Activated naive CD4-positive, alpha-beta T cell treated with anti-CD3 and anti-CD28 coated beads for 36 hours (primary cell): ENCODE results near the gene TMEM213. TPM values are rescaled to one million over a fixed set of nuclear protein-coding genes. Genes with fewer than 3 reads are reported as not detected.

ENCODE experiments used
- CTCF ChIA-PET: fragments of 350-600 bp; sonication (Branson Sonifier 250); formaldehyde crosslinking; loops from one replicate; lab custom pipeline; 2021; ENCODE audit warnings: antibody characterized with exemption; lab: Charles Lee
- DNase-seq: peaks from one replicate; pipeline ENCODE4 v3.0.0-alpha.2; 2020
- H3K27ac Mint-ChIP-seq: one replicate; pipeline ENCODE4 v1.8.0; 2021; ENCODE audit warnings: mild to moderate bottlenecking, mixed read lengths
- H3K27me3 Mint-ChIP-seq: one replicate; pipeline ENCODE4 v1.8.0; 2021; ENCODE audit warnings: low read depth, mixed read lengths
- H3K36me3 Mint-ChIP-seq: one replicate; pipeline ENCODE4 v1.8.0; 2021; ENCODE audit warnings: low read depth, mixed read lengths
- H3K4me1 Mint-ChIP-seq: one replicate; pipeline ENCODE4 v1.8.0; 2021; ENCODE audit warnings: low read depth, mixed read lengths
- H3K4me3 Mint-ChIP-seq: one replicate; pipeline ENCODE4 v1.8.0; 2021; ENCODE audit warnings: mild to moderate bottlenecking, moderate library complexity, mixed read lengths
- H3K9me3 Mint-ChIP-seq: one replicate; pipeline ENCODE4 v1.8.0; 2021; ENCODE audit warnings: mixed read lengths
- intact Hi-C: fragments of 100-400 bp; cut with micrococcal nuclease; formaldehyde crosslinking; loops from one replicate; pipeline ENCODE4 v1.15.1; 2023
- total RNA-seq, 2 experiments: library from RNA; stranded (reverse); gene quantifications; one replicate each; pipeline ENCODE4 v1.2.3, GENCODE V29; 2021

The TMEM213 gene
- not detected for total RNA-seq

DNA sequence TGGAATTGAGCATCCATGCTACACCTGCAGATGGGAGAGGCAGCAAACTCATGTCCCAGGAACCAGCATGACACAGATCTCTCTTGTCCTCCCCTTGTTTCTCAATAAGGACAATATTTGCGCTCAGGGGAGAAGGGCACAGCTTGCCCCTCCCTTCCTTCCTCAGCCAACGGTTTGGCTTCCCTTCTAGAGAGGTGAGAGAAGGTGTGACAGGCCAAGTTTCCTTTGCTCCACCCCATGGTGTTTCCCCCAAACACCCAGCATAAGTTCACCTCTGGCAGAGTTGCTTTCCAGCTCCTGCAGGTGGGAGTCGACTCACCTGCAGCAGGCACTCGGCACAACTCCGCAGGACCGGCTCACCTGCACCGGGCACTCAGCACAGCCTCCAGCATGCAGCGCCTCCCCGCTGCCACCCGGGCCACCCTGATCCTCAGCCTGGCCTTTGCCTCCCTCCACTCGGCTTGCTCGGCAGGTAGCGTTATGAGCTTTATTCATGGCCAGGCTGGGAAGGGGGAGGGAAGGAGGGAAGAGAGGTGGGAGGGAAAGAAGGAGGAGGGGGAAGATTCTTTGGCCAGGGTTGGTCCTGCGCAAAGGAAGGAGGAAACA lies at the start of gene TMEM213, which contains the start of gene ATP6V0A4:
Gene TMEM213, plus strand, starts transcription at position 280 of the 606 bp plus-strand sequence. Its CDS starts 111 bp downstream, at position 391.
Gene ATP6V0A4, minus strand, starts transcription at position 482 of the 606 bp plus-strand sequence. CDS start 26,949 bp downstream, outside the sequence.
- intact Hi-C loops = no loop called here
- H3K9me3 Mint-ChIP-seq = no peaks in the 10 kb centered on the region
- peaks cover 10% of the 10 kb centered on the region for H3K4me1 Mint-ChIP-seq
- no peak within 1 kb of the TSS for H3K27ac Mint-ChIP-seq
- DNase-seq = peak; percentile 13
- no peak within 1 kb of the TSS for H3K4me3 Mint-ChIP-seq
- CTCF ChIA-PET = no interaction called here
- no peaks in the 10 kb centered on the region for H3K27me3 Mint-ChIP-seq
- H3K36me3 Mint-ChIP-seq = no peaks in the 10 kb centered on the region

- DNase-seq = no peak
- H3K27me3 Mint-ChIP-seq = no peaks in the 10 kb centered on the region
- intact Hi-C loops = no loop called here
- H3K27ac Mint-ChIP-seq = no peak overlapping the region
- H3K4me3 Mint-ChIP-seq = no peak overlapping the region
- H3K36me3 Mint-ChIP-seq = no peaks in the 10 kb centered on the region
- no peaks in the 10 kb centered on the region for H3K9me3 Mint-ChIP-seq
- peaks cover 46% of the 10 kb centered on the region for H3K4me1 Mint-ChIP-seq
- CTCF ChIA-PET = interaction anchor here (4.6 kb wide), 1 partner anchor 10 kb away, joined by 21 read pairs; no protein-coding TSS in a partner anchor
These were observed 49.1 kb upstream of the TMEM213 start for GRCh38 chr7:138748666-138749065.

DNA sequence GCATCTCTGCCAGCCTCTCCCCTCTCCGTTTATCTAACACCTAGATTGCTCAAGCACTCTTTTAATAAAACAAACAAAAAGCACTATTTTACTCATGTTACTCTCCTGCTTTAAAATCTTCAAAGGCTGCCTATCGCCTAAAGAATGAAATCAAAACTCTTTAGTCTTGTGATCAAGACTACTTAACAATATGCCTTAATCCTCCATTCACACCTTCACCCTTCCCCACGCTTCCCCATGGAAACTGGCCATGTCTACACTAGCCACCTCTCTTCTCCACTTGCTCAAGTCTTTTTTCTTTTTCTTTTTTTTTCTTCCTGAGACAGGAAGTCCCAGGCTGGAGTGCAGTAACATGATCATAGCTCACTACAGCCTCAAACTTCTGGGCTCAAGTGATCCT lies 47.8 kb upstream of the TMEM213 start:
- CTCF ChIA-PET = interaction anchor here (4.6 kb wide), 1 partner anchor 11 kb away, joined by 21 read pairs; no protein-coding TSS in a partner anchor
- DNase-seq = no peak
- Mint-ChIP-seq H3K27me3 (no peaks in the 10 kb centered on the region), H3K36me3 (no peaks in the 10 kb centered on the region), H3K4me1 (peaks cover 48% of the 10 kb centered on the region), H3K27ac (no peak overlapping the region), H3K9me3 (no peaks in the 10 kb centered on the region), H3K4me3 (no peak overlapping the region)
- intact Hi-C loops = loop anchor here (5.0 to 10.0 kb wide), 3 partner anchors 355 to 1025 kb away; partner anchors contain the start of genes HIPK2 and ZC3HAV1

- H3K27me3 Mint-ChIP-seq = no peaks in the 10 kb centered on the region
- CTCF ChIA-PET = interaction anchor here (4.6 kb wide), 1 partner anchor 12 kb away, joined by 21 read pairs; no protein-coding TSS in a partner anchor
- peaks cover 43% of the 10 kb centered on the region for H3K4me1 Mint-ChIP-seq
- H3K4me3 Mint-ChIP-seq = no peak overlapping the region
- DNase-seq = no peak
- H3K9me3 Mint-ChIP-seq = no peaks in the 10 kb centered on the region
- H3K27ac Mint-ChIP-seq = peak overlapping the region; percentile 14
- H3K36me3 Mint-ChIP-seq = no peaks in the 10 kb centered on the region
- intact Hi-C loops = loop anchor here (5.0 to 10.0 kb wide), 3 partner anchors 354 to 1024 kb away; partner anchors contain the start of genes HIPK2 and ZC3HAV1
These were observed 47.3 kb upstream of the TMEM213 start for GRCh38 chr7:138750473-138750872.

- H3K4me3 Mint-ChIP-seq = no peak overlapping the region
- CTCF ChIA-PET = interaction anchor here (4.6 kb wide), 1 partner anchor 12 kb away, joined by 21 read pairs; no protein-coding TSS in a partner anchor
- H3K9me3 Mint-ChIP-seq = no peaks in the 10 kb centered on the region
- DNase-seq = no peak
- no peak overlapping the region for H3K27ac Mint-ChIP-seq
- intact Hi-C loops = loop anchor here (5.0 to 10.0 kb wide), 3 partner anchors 354 to 1024 kb away; partner anchors contain the start of genes HIPK2 and ZC3HAV1
- H3K36me3 Mint-ChIP-seq = no peaks in the 10 kb centered on the region
- peaks cover 43% of the 10 kb centered on the region for H3K4me1 Mint-ChIP-seq
- H3K27me3 Mint-ChIP-seq = no peaks in the 10 kb centered on the region
These were observed 46.8 kb upstream of the TMEM213 start for GRCh38 chr7:138750901-138751464.

DNA sequence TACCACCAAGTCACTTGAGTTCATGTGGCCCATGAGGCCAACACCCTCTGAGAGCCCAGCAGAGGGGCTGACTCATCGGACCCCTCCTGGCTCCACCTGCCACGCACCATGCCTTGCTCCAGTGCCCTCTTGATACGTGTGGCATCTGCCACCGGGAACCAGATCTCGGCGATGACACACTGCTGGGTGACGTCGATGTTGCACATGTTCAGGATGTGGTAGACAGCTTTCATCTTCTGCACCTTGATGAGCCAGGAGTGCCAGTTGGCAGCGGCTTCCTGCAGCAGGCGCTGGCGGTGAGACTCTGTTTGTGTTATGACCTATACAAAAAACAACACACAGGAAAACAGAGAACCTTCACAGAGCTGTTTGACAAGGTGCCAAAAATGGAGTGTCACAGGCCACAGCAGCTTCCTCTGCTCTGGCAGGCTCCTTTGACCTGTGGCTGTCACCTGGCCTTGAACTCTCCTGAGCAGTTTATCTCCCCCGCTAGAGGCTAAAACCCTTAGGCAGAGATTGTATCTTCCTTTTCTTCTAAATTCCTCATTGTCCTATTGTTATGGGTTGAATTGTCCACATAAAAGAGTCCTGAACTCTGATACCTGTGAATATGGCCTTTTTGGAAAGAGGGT lies 45.2 kb upstream of the TMEM213 start:
- CTCF ChIA-PET = interaction anchor here (1.8 kb wide), 1 partner anchor 14 kb away, joined by 5 read pairs; no protein-coding TSS in a partner anchor

GRCh38 chr7:138753150-138753518 lies 44.7 kb upstream of the TMEM213 start:
- no peaks in the 10 kb centered on the region for H3K27me3 Mint-ChIP-seq
- H3K36me3 Mint-ChIP-seq = no peaks in the 10 kb centered on the region
- no peak overlapping the region for H3K4me3 Mint-ChIP-seq
- H3K9me3 Mint-ChIP-seq = no peaks in the 10 kb centered on the region
- no peak for DNase-seq
- intact Hi-C loops = loop anchor here (2.0 to 10.0 kb wide), 6 partner anchors 128 to 1022 kb away; partner anchors contain the start of genes HIPK2, KIAA1549, UBN2 and ZC3HAV1
- peaks cover 57% of the 10 kb centered on the region for H3K4me1 Mint-ChIP-seq
- peak overlapping the region; percentile 80 for H3K27ac Mint-ChIP-seq
- CTCF ChIA-PET = interaction anchor here (0.6 to 1.8 kb wide), 2 partner anchors 14 to 61 kb away, joined by 3 to 5 read pairs; no protein-coding TSS in a partner anchor

More for the DNA sequence above, 45.2 kb upstream of the TMEM213 start:
- Mint-ChIP-seq H3K4me1 (peaks cover 53% of the 10 kb centered on the region), H3K27me3 (no peaks in the 10 kb centered on the region), H3K27ac (peak overlapping the region; percentile 80), H3K36me3 (no peaks in the 10 kb centered on the region), H3K9me3 (no peaks in the 10 kb centered on the region), H3K4me3 (no peak overlapping the region)
- peak; percentile 98 for DNase-seq
- intact Hi-C loops = loop anchor here (1.0 to 10.0 kb wide), 12 partner anchors 114 to 1022 kb away; partner anchors contain the start of genes CREB3L2, HIPK2, KIAA1549 and TRIM24

DNA sequence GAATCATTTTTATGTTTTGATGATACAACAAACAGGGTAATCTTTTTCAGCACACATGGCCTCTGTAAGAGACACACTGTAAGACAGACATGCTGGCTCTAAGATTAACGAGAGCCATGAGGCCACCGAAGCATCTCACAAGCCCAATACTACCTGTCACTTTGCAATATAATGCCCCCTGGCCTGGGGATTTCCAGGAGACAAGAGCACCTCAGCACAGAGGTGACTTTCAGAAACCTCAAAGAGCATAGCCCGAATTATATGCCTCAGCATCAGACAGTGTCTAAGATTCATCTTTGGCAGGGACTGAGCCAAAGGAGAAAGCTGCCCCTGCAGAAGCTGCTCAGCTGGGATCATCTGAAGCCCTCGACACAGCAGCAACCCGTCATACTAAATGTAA lies 44.2 kb upstream of the TMEM213 start:
- Mint-ChIP-seq H3K4me1 (peaks cover 57% of the 10 kb centered on the region), H3K36me3 (no peaks in the 10 kb centered on the region), H3K9me3 (no peaks in the 10 kb centered on the region), H3K27me3 (no peaks in the 10 kb centered on the region), H3K4me3 (no peak overlapping the region), H3K27ac (peak overlapping the region; percentile 38)
- intact Hi-C loops = loop anchor here (2.0 to 10.0 kb wide), 6 partner anchors 129 to 1021 kb away; partner anchors contain the start of genes HIPK2, KIAA1549, UBN2 and ZC3HAV1
- CTCF ChIA-PET = interaction anchor here (0.6 to 1.8 kb wide), 2 partner anchors 15 to 61 kb away, joined by 3 to 5 read pairs; no protein-coding TSS in a partner anchor
- peak; percentile 22 for DNase-seq

- no peak for DNase-seq
- no peaks in the 10 kb centered on the region for H3K9me3 Mint-ChIP-seq
- H3K4me3 Mint-ChIP-seq = no peak overlapping the region
- H3K27me3 Mint-ChIP-seq = no peaks in the 10 kb centered on the region
- H3K27ac Mint-ChIP-seq = no peak overlapping the region
- peaks cover 44% of the 10 kb centered on the region for H3K4me1 Mint-ChIP-seq
- H3K36me3 Mint-ChIP-seq = no peaks in the 10 kb centered on the region
- intact Hi-C loops = loop anchor here (10.0 kb wide), 2 partner anchors 349 to 1019 kb away; partner anchors contain the start of genes HIPK2 and ZC3HAV1
- CTCF ChIA-PET = interaction anchor here (0.8 to 1.5 kb wide), 2 partner anchors 9 to 16 kb away, joined by 4 read pairs; no protein-coding TSS in a partner anchor
These were observed 42.5 kb upstream of the TMEM213 start for GRCh38 chr7:138755331-138755747.

GRCh38 chr7:138755842-138756590 lies 41.8 kb upstream of the TMEM213 start:
- intact Hi-C loops = loop anchor here (10.0 kb wide), 2 partner anchors 349 to 1019 kb away; partner anchors contain the start of genes HIPK2 and ZC3HAV1
- Mint-ChIP-seq H3K9me3 (no peaks in the 10 kb centered on the region), H3K27me3 (no peaks in the 10 kb centered on the region), H3K4me1 (peaks cover 38% of the 10 kb centered on the region), H3K36me3 (no peaks in the 10 kb centered on the region), H3K27ac (no peak overlapping the region), H3K4me3 (no peak overlapping the region)
- no peak for DNase-seq
- CTCF ChIA-PET = interaction anchor here (0.6 kb wide), 1 partner anchor 111 kb away, joined by 3 read pairs; no protein-coding TSS in a partner anchor
